IMR-90 (cell line): ENCODE data around the gene BPIFB2. TPM values are rescaled to one million over a fixed set of nuclear protein-coding genes. Genes with fewer than 3 reads are reported as not detected.

Experiments used
- ATAC-seq: fragments of 200-7000 bp; cut with Tn5 transposase; 2 replicates; pipeline ENCODE4 v1.9.1; 2020; ENCODE audit warnings: low read depth, mild to moderate bottlenecking, moderate library complexity
- BruUV-seq: library from RNA; stranded (reverse); fragments of 400-500 nt; replicated peaks from 2 replicates; lab custom pipeline; 2021; lab: Mats Ljungman, UMichigan
- CTCF ChIA-PET: fragments of 300-600 bp; formaldehyde crosslinking; extraction: SDS; loops from one replicate; lab custom pipeline; 2021; ENCODE audit warnings: antibody characterized with exemption; lab: Yijun Ruan, JAX
- POLR2A ChIA-PET: fragments of 300-600 bp; sonication (Branson Sonifier 250); formaldehyde crosslinking; loops from one replicate; lab custom pipeline; 2022; ENCODE audit warnings: antibody characterized with exemption; ENCODE audit not compliant: unreplicated experiment; lab: Charles Lee
- DNase-seq: peaks from one replicate; pipeline ENCODE4 v3.0.0; 2013
- H2AFZ ChIP-seq: replicated peaks from 2 replicates; pipeline ENCODE3; 2013; ENCODE audit warnings: low read length, mild to moderate bottlenecking; ENCODE audit not compliant: poor library complexity
- H2AK5ac ChIP-seq: 2 replicates; pipeline ENCODE4 v1.6.1; 2013; ENCODE audit warnings: low read depth, low read length, inconsistent platforms
- H2AK9ac ChIP-seq: replicated peaks from 2 replicates; pipeline ENCODE3; 2013; ENCODE audit warnings: mild to moderate bottlenecking, low read depth, low read length, moderate library complexity; ENCODE audit not compliant: poor library complexity
- H2BK120ac ChIP-seq: 2 replicates; pipeline ENCODE4 v1.6.1; 2013; ENCODE audit warnings: low read depth, low read length, inconsistent platforms
- H2BK15ac ChIP-seq: 3 replicates; pipeline ENCODE4 v1.6.1; 2013; ENCODE audit warnings: low read depth, low read length, inconsistent platforms
- H2BK20ac ChIP-seq: 2 replicates; pipeline ENCODE4 v1.6.1; 2013; ENCODE audit warnings: low read depth, mild to moderate bottlenecking, inconsistent platforms, low read length, moderate library complexity
- H2BK5ac ChIP-seq: 2 replicates; pipeline ENCODE4 v1.6.1; 2013; ENCODE audit warnings: mild to moderate bottlenecking, low read depth, low read length, inconsistent platforms; ENCODE audit not compliant: poor library complexity, severe bottlenecking
- H3K14ac ChIP-seq: replicated peaks from 2 replicates; pipeline ENCODE4 v1.6.1; 2013; ENCODE audit warnings: low read depth, low read length, inconsistent platforms
- H3K18ac ChIP-seq: 2 replicates; pipeline ENCODE4 v1.6.1; 2013; ENCODE audit warnings: low read depth, low read length, control low read depth
- H3K23ac ChIP-seq: 2 replicates; pipeline ENCODE4 v1.6.1; 2013; ENCODE audit warnings: low read depth, low read length, inconsistent platforms
- H3K27ac ChIP-seq: 2 replicates; pipeline ENCODE4 v1.5.1; 2013; ENCODE audit warnings: mild to moderate bottlenecking, control low read depth, low read length; ENCODE audit not compliant: insufficient read depth
- H3K27me3 ChIP-seq: 2 replicates; pipeline ENCODE4 v1.6.1; 2013; ENCODE audit warnings: low read length; ENCODE audit not compliant: control insufficient read depth, insufficient read depth
- H3K36me3 ChIP-seq: 2 replicates; pipeline ENCODE4 v1.6.1; 2013; ENCODE audit warnings: low read length, mixed read lengths; ENCODE audit not compliant: control insufficient read depth, insufficient read depth
- H3K4ac ChIP-seq: 2 replicates; pipeline ENCODE4 v1.6.1; 2013; ENCODE audit warnings: low read depth, low read length, inconsistent platforms
- H3K4me1 ChIP-seq: 2 replicates; pipeline ENCODE4 v1.6.1; 2013; ENCODE audit warnings: low read length, mixed read lengths; ENCODE audit not compliant: control insufficient read depth, insufficient read depth
- H3K4me2 ChIP-seq: 2 replicates; pipeline ENCODE4 v1.6.1; 2013; ENCODE audit warnings: low read depth, mild to moderate bottlenecking, control low read depth, low read length, moderate library complexity
- H3K4me3 ChIP-seq: 2 replicates; pipeline ENCODE4 v1.5.1; 2013; ENCODE audit warnings: low read depth, mild to moderate bottlenecking, control low read depth, low read length, moderate library complexity; ENCODE audit not compliant: insufficient read depth
- H3K56ac ChIP-seq: 2 replicates; pipeline ENCODE4 v1.6.1; 2013; ENCODE audit warnings: low read length, inconsistent platforms; ENCODE audit not compliant: insufficient read depth; ENCODE audit errors: extremely low read depth
- H3K79me1 ChIP-seq, 2 experiments: 2 replicates each; pipeline ENCODE4 v1.6.1; 2013; ENCODE audit warnings: low read length in 2 of 2, inconsistent platforms in 1 of 2, low read depth in 1 of 2
- H3K9ac ChIP-seq: 2 replicates; pipeline ENCODE4 v1.6.1; 2013; ENCODE audit warnings: low read depth, low read length, control low read depth
- H3K9me1 ChIP-seq: 2 replicates; pipeline ENCODE4 v1.6.1; 2013; ENCODE audit warnings: low read length, inconsistent platforms; ENCODE audit not compliant: insufficient read depth
- H3K9me3 ChIP-seq: 2 replicates; pipeline ENCODE4 v1.6.1; 2013; ENCODE audit warnings: low read length; ENCODE audit not compliant: control insufficient read depth, insufficient read depth
- H4K20me1 ChIP-seq: 2 replicates; pipeline ENCODE4 v1.6.1; 2013; ENCODE audit warnings: low read length, inconsistent platforms; ENCODE audit not compliant: insufficient read depth
- H4K5ac ChIP-seq: 2 replicates; pipeline ENCODE4 v1.6.1; 2013; ENCODE audit warnings: mild to moderate bottlenecking, low read depth, low read length, control low read depth
- H4K8ac ChIP-seq, 2 experiments: 2 replicates each; pipeline ENCODE4 v1.6.1; 2013; ENCODE audit warnings: low read depth in 2 of 2, low read length in 2 of 2, control low read depth in 1 of 2, inconsistent platforms in 1 of 2
- H4K91ac ChIP-seq: 2 replicates; pipeline ENCODE4 v1.6.1; 2013; ENCODE audit warnings: low read depth, low read length, inconsistent platforms; ENCODE audit not compliant: insufficient read depth
- CHD1 ChIP-seq: IDR thresholded peaks from 2 replicates; pipeline ENCODE4 v1.6.1; 2012; ENCODE audit warnings: low read depth, low read length, improper control_type of control experiment
- MXI1 ChIP-seq: IDR thresholded peaks from 2 replicates; pipeline ENCODE4 v1.6.1; 2012; ENCODE audit warnings: low read depth, mild to moderate bottlenecking, low read length, moderate library complexity, borderline replicate concordance
- POLR2A ChIP-seq: IDR thresholded peaks from 2 replicates; pipeline ENCODE4 v1.6.1; 2012; ENCODE audit warnings: mild to moderate bottlenecking, low read depth, low read length
- SMC3 ChIP-seq: fragments of 150-350 bp; IDR thresholded peaks from 2 replicates; pipeline ENCODE4 v1.6.1; 2016; ENCODE audit warnings: low read depth, mild to moderate bottlenecking, antibody characterized with exemption, low read length, moderate library complexity
- WGBS, 2 experiments: methylation state at CpG; one replicate each; pipeline versions ENCODE4 v1.1.5 to v1.1.7; 2013; ENCODE audit warnings: missing lambda C conversion rate in 2 of 2; ENCODE audit not compliant: insufficient read length in 1 of 2; ENCODE audit errors: extremely low coverage in 2 of 2; 5-methylcytosine and 5-hydroxymethylcytosine counted together
- dilution Hi-C: fragments of 300-500 bp; cut with HindIII; formaldehyde crosslinking; loops from one replicate; pipeline ENCODE4 v1.14.3; 2018; ENCODE audit warnings: low sequenced_read_pairs; ENCODE audit not compliant: unreplicated experiment
- in situ Hi-C: fragments of 300-500 bp; cut with MboI; formaldehyde crosslinking; loops from 3 replicates; pipeline ENCODE4 v1.14.3; 2019; ENCODE audit warnings: low sequenced_read_pairs, inconsistent platforms, mixed read lengths
- intact Hi-C: fragments of 100-400 bp; cut with micrococcal nuclease; formaldehyde crosslinking; loops from 2 replicates; pipeline ENCODE4 v1.10.0; 2022
- polyA plus RNA-seq, 3 experiments: library from polyadenylated mRNA; depleted of rRNA; stranded (reverse); fragments of >200 nt; gene quantifications; 2 replicates each; pipeline ENCODE4 v1.2.3, GENCODE V29; 2012; ENCODE audit warnings: low replicate concordance in 1 of 3
- total RNA-seq: library from RNA; depleted of rRNA; stranded (reverse); fragments of >200 nt; gene quantifications from 2 replicates; pipeline ENCODE4 v1.2.3, GENCODE V29; 2012
- TF ChIP-seq, protein P1 (sequence below): conservative IDR thresholded peaks from 2 replicates; pipeline ENCODE4 v1.5.1; 2012; ENCODE audit warnings: mild to moderate bottlenecking, low read depth, low read length, improper control_type of control experiment

BPIFB2 gene
- total and polyA plus RNA-seq, 2 of the 4 experiments (the other 2 are of a cell fraction): not detected

DNA sequence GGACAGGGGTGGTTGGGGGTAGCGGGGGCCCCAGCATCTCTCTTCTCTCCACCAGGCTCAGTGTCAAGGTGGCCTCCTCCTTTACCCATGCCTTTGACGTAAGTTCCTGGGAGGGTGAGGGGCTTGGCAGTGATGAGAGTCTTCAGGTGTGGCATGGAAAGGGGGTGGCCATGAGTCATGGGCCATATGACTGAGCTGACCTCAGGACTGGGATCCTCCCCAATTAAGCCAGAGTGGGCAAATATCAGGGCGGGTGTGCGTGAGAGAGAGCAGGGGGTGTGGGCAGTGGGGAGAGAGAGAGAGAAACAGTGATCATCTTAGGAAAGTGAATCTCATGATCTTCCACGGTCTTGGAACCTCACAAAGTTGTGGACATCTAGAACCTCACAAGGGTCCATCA, 63.7 kb downstream of the BPIFB2 start:
- Histone ChIP-seq H2AFZ (no peak overlapping the region), H3K27me3 (peaks cover 17% of the 10 kb centered on the region), H3K23ac (no peak overlapping the region), H3K4me1 (no peaks in the 10 kb centered on the region), H3K36me3 (no peaks in the 10 kb centered on the region), H2AK9ac (no peak overlapping the region), H2BK20ac (no peak overlapping the region), H3K18ac (no peak overlapping the region), H4K8ac (no peak overlapping the region), H3K9me3 (no peaks in the 10 kb centered on the region), H4K5ac (no peak overlapping the region), H2BK15ac (no peak overlapping the region), H3K4me2 (no peak overlapping the region), H3K14ac (no peak overlapping the region), H2BK5ac (no peak overlapping the region), H3K27ac (no peak overlapping the region), H3K4me3 (no peak overlapping the region), H3K4ac (no peak overlapping the region), H3K56ac (no peak overlapping the region), H2BK120ac (no peak overlapping the region), H3K9ac (no peak overlapping the region), H4K20me1 (no peaks in the 10 kb centered on the region; the same call in 1 of the 2 replicates), H3K79me1 (no peaks in the 10 kb centered on the region), H4K91ac (no peak overlapping the region), H3K9me1 (no peaks in the 10 kb centered on the region), H2AK5ac (no peak overlapping the region)
- TF ChIP-seq SMC3 (no peak), CHD1 (no peak), MXI1 (no peak), POLR2A (no peak)
- TF ChIP-seq, protein P1, sequence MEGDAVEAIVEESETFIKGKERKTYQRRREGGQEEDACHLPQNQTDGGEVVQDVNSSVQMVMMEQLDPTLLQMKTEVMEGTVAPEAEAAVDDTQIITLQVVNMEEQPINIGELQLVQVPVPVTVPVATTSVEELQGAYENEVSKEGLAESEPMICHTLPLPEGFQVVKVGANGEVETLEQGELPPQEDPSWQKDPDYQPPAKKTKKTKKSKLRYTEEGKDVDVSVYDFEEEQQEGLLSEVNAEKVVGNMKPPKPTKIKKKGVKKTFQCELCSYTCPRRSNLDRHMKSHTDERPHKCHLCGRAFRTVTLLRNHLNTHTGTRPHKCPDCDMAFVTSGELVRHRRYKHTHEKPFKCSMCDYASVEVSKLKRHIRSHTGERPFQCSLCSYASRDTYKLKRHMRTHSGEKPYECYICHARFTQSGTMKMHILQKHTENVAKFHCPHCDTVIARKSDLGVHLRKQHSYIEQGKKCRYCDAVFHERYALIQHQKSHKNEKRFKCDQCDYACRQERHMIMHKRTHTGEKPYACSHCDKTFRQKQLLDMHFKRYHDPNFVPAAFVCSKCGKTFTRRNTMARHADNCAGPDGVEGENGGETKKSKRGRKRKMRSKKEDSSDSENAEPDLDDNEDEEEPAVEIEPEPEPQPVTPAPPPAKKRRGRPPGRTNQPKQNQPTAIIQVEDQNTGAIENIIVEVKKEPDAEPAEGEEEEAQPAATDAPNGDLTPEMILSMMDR: no peak
- ATAC-seq (no peak), DNase-seq (no peak)
- no TSS peak for BruUV-seq
- ChIA-PET POLR2A (no interaction called here), CTCF (no interaction called here)
- intact Hi-C loops (no loop called here), dilution Hi-C loops (no loop called here), in situ Hi-C loops (no loop called here)
- WGBS, 2 experiments: no CpG with 5 or more reads among the region's 5 CpGs
